Amygdala (tissue), 56 donors: ENCODE data around the gene HPS1.

Experiments used
- DNase-seq, 56 donors: peaks; one replicate each; lab custom pipeline; 2025; lab: John Stamatoyannopoulos, UW

Gene HPS1

DNA sequence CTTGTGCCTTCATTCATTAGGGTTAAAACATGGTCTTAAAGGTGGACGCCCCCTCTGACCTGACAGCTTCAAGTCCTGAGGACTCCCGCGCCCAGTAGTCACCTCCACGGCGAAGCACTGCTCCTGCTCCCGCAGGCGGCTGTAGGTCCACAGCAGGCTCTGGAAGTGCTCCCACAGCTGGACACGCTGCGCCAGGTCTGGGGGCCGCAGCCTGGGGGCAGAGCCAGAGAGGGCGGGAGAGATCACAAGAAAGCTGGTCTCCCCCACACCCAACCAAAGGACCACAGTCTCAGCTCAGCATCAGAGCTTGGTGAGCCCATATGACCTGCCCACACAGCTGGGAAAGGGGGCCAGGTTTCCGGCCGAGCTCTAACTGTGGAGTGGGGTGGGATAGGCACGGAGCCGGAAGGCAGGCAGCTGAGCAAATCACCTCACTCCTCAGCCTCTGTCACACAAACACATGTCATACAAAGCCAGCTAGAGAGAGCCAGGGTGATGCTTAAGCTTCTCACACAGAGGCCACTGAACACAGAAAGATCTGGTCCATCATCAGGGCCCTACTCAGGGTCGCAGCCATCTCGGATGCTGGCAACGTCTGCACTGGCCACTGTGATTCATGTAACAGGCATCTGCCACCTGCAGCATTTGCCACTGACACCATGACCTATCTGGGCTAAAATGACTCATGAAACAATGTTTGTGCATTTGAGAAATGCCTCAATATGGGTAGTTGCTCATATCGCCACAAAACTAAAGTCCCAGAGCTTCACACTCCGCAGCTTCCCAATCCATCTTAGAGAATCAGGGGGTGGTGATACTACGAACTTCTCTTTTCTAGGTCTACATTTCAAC is 12.6 kb downstream of the HPS1 start:
- DNase-seq: no peak

DNA sequence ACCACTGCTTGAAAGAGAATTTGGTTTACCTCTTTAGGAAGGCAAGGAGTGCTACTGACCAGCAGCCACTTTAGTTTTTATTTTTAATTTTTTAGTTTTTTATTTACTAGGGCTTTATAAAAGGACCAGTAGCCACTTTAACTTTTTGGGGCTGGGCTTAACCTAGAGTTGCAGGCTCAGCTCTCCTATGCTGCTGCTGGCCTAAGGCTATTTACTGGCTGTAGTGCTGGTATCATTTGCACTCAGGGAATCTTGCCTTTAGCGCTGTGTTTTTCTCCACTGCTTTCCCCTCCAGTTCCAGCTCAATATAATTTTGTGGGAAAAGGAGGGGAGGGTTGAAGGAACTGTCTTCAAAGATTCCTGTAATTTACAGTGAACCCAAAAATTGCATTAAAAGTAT is 13.4 kb downstream of the HPS1 start:
- DNase-seq: no peak

DNA sequence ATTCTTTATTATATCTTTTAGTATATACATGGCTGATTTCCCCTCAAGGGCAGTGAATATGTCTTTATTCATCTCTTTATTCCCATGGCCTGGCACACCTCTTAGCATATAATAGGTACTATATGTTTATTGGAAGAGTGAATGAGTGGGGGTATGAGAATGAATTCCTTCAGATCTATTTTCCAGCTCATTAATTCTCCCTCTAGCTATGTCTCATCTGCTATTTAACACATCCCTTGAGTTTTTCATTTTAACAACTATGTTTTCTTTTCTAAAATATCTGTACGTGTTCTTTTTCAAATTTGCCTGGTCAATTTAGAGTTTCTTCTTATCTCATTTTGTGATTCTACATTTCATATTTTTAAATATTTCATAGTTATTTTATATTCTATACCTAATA is 14.4 kb downstream of the HPS1 start:
- no peak for DNase-seq

DNA sequence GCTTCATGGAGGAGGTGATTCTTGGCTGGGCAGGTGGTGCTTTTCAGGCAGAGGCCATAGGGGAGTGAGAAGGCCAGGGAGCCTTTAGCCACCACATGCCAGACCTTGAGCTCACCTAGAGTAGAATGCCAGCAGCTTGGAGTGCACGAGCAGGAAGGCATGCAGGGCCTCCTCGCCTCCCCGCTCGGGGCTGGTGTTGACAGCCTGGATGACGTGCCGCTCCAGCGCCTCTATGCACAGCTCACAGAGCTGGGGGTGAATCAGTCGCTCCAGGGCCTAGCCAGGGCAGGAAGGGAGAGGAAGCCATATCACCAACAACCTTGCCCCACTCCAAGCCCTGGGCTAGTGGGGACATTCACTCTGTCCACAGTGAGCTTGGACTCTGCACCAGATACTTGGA is 15.7 kb downstream of the HPS1 start:
- DNase-seq: no peak

DNA sequence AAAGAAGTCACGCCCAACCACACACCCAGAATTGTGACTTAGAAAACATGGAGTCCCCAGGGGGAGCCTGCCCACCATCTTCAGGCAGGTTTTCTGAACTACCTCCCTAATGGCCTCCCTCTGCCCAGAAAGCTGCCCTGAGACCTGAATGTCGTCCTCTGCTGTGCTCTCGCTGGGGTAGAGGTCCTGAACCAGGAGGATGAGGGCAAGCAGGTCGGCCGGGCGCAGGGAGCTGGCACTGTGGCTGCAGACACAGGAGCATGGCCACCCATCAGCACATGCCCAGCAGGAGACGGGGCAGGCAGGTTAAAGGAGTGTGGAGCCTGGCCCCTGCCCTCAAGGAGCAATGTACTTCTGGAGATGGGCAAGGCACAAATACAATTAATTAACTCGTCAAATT is 16.3 kb downstream of the HPS1 start:
- DNase-seq: no peak

DNA sequence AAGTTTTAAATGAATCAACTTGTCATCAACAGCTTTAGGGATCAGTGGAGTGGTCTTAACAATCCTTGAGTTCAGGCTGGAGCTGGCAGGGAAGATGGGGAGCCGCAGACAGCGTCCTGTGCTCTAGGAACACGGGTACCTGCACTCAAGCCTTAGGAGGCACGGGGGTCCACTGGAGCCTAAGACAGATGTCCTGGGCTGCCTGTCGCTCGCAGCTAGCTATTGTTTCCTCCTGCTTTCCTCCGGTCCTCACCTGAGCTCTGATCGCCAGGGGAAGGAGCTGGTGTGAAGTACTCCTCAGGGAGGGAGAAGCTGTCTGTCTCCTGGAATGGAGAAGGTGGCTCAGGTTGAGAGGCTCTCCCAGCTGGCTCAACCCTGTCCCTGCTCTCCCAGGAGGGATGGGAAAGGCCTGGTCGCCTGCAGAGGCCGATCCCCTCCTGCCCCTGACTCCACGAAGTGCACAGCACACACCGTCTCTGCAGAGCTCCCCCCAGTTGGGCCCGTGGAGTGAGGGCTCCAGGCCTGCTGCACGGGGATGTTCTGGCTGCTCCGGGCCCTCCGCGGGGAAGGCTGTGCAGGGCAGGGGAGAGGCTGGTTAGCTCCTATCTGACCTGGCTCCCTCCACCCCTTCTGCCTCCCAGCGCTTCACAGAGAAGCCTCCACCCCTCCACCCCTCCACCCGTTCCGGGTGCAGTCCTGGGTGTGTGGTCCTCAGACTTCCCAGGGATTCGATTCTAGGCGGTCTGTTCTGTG is 17.2 kb downstream of the HPS1 start:
- DNase-seq: no peak

DNA sequence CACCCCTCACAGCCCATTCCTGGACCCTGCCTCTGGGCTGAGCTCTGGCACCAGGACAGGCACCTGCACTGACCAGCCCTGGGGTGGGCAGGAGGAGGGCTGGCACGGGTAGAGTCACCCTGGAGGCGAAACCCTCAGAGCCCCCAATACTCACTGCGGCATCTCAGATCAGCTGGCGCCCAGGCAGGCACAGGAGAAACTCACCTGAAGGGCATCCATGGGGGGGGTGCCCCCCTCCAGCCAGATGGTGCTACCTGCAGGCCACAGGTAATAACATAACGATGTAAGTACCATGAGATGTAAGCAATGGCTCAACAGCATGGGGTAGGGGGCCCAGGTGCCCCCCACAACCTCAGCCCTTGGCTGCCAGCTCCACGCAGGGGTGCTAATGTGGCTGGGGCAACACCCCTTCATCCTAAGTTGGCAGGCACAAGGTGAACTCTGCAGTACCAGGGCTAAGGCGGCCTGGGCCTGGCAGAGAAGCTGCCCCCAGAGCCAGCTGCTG is 19.7 kb downstream of the HPS1 start:
- DNase-seq: no peak

DNA sequence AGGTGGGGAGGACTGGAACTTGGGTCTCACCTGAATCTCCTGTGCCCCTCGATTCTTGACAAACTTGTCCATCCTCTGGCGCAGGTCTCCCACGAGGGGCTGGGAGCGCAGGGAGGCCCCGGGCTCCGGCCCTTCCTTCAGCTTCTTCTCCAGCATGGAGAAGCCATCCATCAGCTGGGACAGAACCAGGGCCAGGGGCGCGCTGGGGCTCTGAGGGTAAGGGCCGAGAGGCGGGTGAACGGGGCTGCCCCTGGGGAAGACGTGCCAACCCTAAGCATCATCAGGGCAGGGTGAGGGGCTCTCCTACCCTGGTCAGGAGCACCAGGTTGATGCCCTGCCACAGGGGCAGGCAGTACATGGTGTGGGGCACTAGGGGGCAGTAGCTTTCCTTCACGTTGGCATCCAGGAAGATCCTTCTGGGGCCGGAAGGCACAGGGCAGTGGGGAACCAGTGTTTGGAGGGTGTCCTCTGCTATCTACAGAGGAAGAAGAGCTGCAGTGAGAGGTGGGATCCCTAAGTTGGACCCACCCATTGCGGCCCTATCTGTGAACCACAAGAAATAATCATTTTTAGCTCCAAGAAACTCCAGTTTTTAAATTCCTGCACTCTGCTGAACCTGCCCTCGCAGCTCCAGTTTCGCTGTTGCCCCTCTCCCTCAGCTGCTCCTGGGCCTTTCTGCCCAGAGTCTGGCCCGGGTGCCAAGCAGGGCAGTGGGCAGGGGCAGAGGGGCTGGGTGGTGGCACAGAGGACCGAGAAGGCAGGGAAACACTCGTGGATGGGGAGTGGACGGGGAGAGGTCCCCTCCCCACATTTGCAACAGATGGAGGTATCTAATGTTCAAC is 21.0 kb downstream of the HPS1 start:
- DNase-seq: peak in 2 of 56 donors; percentile 14 to 19

DNA sequence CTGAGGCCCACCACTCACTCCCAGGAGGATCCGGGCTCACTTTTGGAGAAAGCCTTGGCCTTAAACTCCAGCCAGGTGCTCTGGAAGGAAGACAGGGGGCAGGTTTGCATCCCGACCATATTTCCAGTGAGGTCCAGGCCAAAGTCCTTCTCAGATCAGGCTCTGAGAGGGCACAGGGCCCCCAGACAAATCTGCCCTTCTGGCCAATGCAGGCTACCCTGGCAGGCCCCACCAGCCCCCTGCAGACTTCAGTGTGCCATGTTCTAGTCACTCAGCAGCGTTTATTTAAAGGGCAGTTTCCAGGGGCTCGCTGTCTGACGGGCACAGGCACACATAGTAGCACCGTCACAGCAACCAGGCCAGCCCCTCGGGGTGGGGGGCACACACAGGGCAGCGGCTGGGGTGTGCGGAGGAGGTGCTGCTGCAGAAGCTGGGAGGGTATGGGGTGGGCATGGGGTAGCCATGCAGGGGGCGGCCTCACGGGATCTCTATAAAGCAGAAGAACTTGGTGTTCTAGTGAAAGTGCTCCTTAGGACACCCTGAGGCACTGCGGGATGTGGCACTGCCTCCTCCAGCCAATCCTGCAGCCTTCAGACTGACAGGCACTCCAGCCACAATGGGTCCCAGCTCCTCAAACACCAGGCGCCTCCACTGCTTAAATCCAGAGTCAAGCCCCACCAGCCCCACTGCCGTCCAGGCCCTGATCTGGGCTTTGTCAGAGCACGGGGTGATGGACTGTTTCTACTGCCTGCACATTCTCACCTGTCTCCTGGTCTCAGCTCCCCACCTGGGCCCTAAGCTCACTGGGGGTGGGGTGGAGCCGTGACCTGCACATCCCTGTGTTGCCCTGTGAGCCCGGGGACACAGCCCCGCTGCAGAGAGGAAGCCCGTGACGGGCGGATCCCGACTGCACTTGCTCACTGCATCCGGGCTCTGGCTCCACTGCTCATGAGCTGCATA is 22.2 kb downstream of the HPS1 start:
- no peak for DNase-seq

DNA sequence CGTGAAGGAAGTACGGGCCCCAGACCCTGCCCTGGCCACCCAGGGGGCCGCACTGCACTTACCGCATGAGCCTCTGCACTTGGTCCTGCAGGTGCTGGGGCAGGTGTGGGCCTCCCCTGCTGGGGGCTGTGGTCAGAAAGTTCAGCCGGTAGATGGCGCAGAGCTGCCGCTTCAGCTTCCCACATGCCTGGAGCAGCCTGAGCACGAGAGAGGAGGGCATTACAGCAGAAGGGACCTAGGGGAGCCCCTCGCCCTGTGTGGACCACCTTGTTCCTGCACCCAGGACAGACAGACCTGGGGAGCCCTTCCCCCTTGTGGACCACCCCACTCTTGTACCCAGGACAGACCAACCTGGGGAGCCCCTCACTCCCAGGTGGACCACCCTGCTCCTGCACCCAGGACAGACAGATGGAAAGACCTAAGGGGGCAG is 23.0 kb downstream of the HPS1 start:
- no peak for DNase-seq

DNA sequence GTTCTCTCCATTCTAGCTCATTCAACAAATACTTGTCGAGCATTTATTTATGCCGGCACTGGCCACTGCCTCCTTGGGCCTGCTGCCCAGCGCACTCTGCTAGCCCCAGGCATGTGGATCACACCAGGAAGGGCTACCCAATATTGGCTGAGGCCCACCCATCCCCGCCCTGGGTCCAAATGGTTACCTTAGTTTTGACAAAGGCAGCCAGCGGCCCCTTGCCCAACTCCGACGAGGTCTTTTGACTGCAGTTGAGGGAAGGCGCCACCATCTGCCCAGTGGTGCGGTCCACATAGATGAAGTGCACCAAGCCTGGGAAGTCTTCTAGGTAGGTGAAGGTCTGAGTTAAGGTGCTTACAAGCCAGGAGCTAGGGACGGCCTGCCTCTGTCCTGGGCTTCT is 24.6 kb downstream of the HPS1 start:
- DNase-seq: no peak

DNA sequence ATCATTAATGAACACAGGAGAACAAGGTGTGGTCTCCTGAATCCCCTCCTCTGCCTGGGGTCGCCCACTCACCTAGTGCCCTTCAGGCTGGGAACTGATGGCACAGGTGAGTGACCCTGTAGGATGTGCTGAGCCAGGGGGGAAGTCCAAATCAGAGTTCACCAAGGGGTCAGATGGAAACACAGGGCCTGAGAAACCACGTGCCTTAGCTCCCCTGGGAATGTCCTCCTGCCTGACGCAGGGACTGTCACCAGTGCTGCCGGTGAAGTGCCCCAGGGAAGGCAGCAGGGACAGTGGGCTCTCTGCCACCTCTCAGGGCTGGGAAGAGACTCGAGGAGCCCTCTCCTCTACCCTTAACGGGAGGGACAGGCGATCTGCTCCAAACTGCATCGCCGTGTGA is 25.9 kb downstream of the HPS1 start:
- DNase-seq: no peak

DNA sequence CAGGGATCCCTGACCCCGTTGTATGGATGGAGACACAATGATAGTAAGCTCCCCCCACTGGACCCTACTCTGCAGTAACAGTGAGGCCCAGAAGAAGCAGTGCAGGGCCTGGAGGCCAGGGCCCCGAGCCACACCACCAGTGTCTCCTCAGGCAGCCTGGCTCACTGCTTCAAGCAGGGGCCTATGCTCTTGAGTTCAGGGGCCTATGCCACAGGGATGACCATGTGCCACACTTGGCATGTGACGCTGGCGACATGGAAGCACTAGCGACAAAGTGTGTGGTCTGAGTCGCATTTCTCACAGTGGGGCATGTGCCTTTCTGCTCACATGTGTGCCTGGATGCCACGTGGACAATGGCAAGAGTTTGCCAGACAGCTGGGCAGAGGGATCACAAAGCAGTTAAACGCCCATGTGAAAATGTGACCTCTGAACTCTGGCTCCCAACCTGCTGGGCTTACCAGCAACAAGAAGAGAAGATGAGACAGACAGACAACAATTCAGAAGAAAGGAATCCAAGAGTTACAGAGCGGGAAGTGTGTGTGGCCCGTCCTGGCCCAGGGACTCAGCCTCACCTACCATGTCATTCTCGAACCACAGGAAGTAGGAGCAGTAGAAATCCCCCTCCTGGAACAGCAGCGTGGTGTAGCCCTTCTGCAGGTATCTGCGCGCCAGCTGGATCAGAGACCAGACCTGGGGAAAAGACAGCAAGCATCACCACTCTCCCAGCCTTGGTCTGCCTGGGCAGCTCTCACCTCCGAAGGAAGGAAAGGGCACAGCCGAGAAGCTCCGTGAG is 27.1 kb downstream of the HPS1 start:
- DNase-seq: no peak

DNA sequence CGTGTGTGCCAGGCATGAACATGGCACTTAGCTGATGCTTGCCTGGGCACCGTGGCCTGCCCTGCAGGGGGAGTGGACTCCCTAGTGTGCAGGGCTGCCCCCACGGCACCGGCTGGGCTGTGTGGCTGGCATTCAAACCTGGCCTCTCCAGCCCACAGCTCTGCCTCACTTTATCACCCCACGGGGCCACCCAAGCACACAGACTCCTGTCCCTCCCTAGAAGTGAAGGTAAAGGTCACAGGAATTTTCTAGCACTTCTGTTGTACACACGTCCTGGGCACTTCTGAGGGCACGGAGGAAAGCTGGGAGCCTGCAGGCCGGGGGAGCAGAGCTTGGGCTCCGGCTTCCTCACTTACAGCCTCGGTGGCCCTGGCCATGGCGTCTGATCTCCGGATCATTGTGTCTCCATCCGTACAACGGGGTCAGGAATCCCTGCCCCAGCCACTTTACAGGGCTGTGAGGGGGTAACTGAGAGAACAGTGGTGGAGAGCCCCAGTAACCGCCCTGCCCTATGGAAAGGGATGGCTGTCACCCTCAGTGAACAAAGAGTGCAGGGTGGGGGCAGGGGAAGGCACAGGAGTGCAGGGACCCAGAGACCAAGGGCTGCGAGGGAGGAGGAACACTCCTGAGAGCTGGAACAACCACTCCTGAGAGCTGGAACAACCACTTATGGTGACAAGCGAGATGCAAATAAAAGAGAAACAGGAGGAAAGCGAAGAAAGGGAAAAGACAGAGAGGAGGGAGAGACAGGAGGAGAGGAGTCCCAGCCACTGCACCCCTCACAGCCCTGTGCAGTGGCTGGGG is 27.9 kb downstream of the HPS1 start:
- DNase-seq: no peak

DNA sequence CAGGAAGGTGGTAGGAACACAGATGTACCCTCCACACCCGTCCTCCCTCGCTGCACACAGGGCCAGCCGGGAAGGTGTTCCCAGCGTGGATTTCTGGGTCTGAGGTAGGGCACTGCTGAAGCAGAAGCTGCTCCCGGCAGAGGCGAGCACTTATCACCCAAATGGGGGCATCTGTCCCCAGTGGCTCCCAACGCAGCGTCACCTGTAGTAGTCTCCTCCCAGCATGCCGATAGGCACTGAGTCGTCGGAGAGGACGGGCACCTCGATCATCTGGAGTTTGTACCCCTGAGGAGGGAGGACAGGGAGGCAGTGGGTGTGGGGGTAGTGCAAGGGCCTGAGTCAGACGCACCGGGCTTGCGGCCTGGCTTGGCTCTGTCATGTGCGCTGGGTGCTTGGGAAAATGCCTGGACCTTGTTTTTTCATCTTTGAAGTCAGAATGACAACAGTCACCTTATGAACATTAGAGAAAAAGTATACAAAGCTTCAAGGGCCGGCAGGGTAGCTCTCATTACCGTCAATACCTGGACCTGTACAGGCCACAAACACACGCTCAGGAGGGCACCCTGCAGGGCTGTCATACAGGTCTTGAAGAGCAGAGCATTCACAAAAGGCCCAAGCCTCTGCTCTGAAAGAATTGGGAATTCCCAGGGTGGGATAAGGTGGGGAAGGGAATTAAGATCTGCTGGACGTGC is 28.6 kb downstream of the HPS1 start:
- no peak for DNase-seq

DNA sequence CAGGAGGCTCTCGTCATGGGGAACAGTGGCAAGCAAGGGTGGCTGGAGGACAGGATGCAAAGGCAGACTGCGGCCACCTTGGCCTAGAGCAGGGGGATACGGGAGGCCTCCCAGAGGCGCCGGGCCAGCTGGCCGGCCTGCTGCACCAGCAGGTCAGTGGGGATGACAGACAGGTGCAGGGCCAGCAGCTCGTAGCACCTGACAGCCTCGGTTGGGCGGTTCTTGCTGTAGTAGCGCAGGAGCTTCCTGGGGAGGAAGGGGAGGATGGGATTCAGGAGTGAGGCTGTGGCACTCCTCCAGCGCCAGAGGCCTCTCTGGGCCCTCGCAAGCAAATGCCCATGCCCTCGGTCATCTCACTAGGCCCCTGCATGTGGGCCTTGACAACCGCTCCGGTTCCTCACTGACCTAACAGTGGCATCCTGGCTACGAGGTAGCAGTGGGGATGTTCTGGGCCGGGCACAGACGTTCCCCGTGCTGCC is 29.2 kb downstream of the HPS1 start:
- no peak for DNase-seq
